Fibroblast of villous mesenchyme (primary cell): ENCODE data around the gene TMEM106A. TPM values are rescaled to one million over a fixed set of nuclear protein-coding genes. Genes with fewer than 3 reads are reported as not detected.
"Not testable (repeated sequence)": the region's sequence is repeated elsewhere in the genome, so short reads cannot be mapped to it uniquely, and the experiment has no call there.

ENCODE experiments used
- DNase-seq: peaks from one replicate; pipeline ENCODE4 v3.0.0-alpha.2; 2010; ENCODE audit warnings: low read depth
- H3K4me3 ChIP-seq: 2 replicates; pipeline ENCODE4 v1.5.1; 2011; ENCODE audit warnings: low read depth, mild to moderate bottlenecking, low read length
- CTCF ChIP-seq: IDR thresholded peaks from 2 replicates; pipeline ENCODE4 v1.5.1; 2012; ENCODE audit warnings: low read depth, mild to moderate bottlenecking, low read length; ENCODE audit not compliant: insufficient read depth
- small RNA-seq: library from RNA; depleted of rRNA; stranded (forward); fragments of <200 nt; gene quantifications from one replicate; pipeline ENCODE3, GENCODE V24; 2012
- total RNA-seq: library from RNA; depleted of rRNA; stranded (reverse); fragments of >200 nt; gene quantifications from 2 replicates; pipeline ENCODE4 v1.2.3, GENCODE V29; 2012

Gene TMEM106A
- total RNA-seq, 1 donor: 11.7 TPM

- TF ChIP-seq CTCF: no peak
- no peak for DNase-seq
- H3K4me3 ChIP-seq: no peak overlapping the region
These were observed 14.7 kb downstream of the TMEM106A start for GRCh38 chr17:43226393-43226792.

- DNase-seq, H3K4me3 ChIP-seq: not testable (repeated sequence)
These were observed 16.5 kb downstream of the TMEM106A start, which contains the start of gene CCDC200 for GRCh38 chr17:43228020-43228782. CCDC200 (minus strand) TSS chr17:43228623; CDS start chr17:43228554, 69 bp downstream.

DNA sequence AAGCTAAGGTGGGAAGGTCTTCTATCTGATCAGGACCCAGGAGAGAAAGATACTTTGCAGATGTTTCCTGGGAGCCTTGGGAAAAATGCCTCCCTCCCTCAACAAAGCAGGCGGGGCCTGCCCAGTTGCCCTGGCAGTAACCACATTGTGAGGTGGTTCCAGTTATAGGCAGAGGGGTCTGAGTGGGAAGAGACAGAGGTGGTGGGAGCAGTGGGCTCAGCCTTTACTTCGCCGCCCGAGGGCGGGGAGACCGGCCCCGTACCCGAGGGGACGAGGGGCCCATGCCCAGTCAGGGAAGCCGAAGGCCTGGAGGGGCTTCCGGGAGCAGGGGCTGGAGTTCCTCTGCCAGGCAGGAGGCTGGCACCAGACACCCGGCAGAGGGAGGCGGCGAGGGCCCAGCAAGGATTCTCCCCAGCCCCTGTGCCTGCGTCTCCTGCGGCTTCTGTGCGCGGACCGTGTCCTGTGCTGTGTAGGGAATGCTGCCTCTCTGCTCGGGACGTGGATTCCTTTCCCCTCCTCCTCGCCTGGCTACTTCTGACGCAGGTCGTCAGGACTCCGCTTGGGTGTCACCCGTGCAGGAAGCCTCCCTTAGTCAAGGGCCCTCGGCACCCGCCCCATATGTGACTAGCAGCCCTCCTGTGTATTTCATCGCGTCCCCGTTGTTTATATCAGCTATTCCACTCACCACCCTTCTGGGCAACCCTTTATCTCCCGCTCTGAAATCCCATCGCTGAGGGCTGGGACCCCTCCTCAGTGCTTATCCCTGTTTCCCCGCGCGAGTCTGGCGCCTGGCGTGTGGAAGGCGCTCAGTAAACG is 19.7 kb downstream of the TMEM106A start:
- DNase-seq: not testable (repeated sequence)
- peak overlapping the region; percentile 54 for H3K4me3 ChIP-seq

DNA sequence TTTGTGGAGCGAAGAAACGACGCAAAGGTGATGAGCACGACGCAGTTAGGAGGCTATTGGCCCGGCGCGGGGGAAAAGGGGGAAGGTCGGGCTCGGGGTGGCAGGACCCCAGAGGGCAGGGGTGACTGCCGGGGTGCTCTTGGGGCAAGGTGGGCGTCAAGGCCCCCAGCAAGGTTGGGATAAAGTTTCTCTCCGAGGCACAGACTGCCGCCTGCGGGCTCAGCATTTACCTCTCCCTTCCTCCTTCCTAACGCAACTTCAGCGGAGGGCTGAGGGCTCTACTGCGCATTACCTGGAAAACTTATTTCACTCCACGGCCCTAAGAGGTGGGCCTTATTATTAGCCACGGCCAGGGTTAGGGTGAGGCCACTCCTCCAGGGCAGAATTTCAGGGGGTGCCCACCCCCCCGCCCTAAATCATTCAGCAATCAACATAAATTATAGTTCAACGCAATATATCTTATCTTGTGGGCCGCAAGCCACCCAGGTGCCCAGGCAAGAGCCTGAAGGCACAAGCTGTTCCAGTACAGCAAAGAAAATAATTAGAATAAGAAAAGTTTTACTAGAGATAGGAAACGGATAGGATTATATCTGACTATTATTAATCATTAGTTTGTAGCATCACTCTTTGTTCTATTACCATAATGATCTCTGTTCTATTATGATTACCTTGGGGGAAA is 20.5 kb downstream of the TMEM106A start:
- H3K4me3 ChIP-seq: peak overlapping the region; percentile 54
- peak; percentile 6 for DNase-seq

- DNase-seq, H3K4me3 ChIP-seq: not testable (repeated sequence)
These were observed 21.6 kb downstream of the TMEM106A start for GRCh38 chr17:43233263-43233662.

DNA sequence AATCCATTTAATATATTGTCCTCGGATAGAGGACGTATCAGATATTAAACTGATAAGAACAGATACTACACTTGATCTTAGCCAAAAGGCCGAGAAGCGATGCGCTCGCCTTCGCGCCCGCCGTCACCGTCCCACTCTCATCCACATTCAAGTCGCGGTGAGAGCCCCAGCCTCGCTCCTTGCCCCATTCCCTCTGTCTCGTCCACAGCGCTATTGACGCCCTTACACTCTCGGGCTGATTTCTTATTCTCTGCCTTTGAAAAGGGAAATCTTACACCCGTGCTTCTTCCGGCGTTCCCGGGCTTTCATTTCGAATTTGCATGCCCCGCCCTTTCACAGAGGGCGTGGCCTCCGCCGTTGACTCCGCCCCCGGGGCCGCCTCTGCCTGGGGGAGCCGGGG is 22.2 kb downstream of the TMEM106A start, which contains the start of gene RNU2-1:
Gene RNU2-1 (minus strand): TSS at position 101 of the 400 bp plus-strand sequence.
- DNase-seq, H3K4me3 ChIP-seq: not testable (repeated sequence)

DNA sequence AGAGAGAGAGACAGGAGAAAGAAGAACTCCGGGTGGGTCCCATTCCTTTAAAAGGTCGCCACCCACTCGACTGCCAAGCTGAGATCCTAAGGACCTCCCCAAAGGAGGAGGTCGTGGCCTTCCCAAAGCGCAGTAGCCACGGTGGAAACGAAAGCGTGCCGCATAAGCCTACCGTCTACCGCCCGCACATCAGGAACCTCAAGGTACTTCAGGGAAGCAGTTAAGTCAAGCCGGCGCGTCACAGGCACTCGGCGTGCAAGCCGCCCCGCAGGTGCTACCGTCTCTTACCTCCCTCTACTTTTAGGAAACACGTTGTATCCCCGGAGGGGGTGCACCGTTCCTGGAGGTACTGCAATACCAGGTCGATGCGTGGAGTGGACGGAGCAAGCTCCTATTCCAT is 27.9 kb downstream of the TMEM106A start:
- DNase-seq, H3K4me3 ChIP-seq: not testable (repeated sequence)

DNA sequence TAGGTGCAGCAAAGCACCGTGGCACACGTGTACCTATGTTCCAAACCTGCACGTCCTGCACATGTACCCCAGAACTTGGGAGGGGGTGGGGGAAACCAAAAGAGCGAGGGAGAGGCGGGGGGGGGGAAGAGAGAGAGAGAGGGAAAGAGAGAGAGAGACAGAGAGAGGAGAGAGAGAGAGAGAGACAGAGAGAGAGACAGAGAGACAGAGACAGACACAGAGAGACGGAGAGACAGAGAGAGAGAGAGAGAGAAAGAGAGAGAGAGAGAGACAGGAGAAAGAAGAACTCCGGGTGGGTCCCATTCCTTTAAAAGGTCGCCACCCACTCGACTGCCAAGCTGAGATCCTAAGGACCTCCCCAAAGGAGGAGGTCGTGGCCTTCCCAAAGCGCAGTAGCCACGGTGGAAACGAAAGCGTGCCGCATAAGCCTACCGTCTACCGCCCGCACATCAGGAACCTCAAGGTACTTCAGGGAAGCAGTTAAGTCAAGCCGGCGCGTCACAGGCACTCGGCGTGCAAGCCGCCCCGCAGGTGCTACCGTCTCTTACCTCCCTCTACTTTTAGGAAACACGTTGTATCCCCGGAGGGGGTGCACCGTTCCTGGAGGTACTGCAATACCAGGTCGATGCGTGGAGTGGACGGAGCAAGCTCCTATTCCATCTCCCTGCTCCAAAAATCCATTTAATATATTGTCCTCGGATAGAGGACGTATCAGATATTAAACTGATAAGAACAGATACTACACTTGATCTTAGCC is 29.1 kb downstream of the TMEM106A start:
- not testable (repeated sequence) for H3K4me3 ChIP-seq, DNase-seq

GRCh38 chr17:43246456-43246855 is 34.8 kb downstream of the TMEM106A start:
- not testable (repeated sequence) for H3K4me3 ChIP-seq, DNase-seq

Small RNA genes lying within 50 kb of the gene (small RNA-seq; reads per million reads assigned to genes)
- gene AC060780.2 (not detected), gene AC060780.3 (not detected), gene RF00004 (not detected), gene RNU2-1 (not detected)

Other genes with a start within 250 kb of the TMEM106A start
- gene AARSD1, start 247.4 kb upstream of the TMEM106A start, total RNA-seq: 16.0 and 16.8 TPM in 2 replicates
- gene PTGES3L, start 231.8 kb upstream of the TMEM106A start, total RNA-seq: 1.3 TPM in 2 replicates
- gene RUNDC1, start 231.3 kb upstream of the TMEM106A start, total RNA-seq: 9.3 and 11.2 TPM in 2 replicates
- 1,005 and 1,254 TPM in 2 replicates for gene RPL27, start 213.5 kb upstream of the TMEM106A start, total RNA-seq
- gene IFI35, start 205.1 kb upstream of the TMEM106A start, total RNA-seq: 31.5 and 34.5 TPM in 2 replicates
- gene VAT1, start 189.5 kb upstream of the TMEM106A start, total RNA-seq: 207 and 320 TPM in 2 replicates
- 0.97 and 1.3 TPM in 2 replicates for gene RND2, start 186.6 kb upstream of the TMEM106A start, total RNA-seq
- gene BRCA1, start 86.5 kb upstream of the TMEM106A start, total RNA-seq: 11.9 and 16.8 TPM in 2 replicates
- 79.9 and 135 TPM in 2 replicates for gene NBR1, start 40.7 kb upstream of the TMEM106A start, total RNA-seq
- gene CCDC200, start 16.7 kb downstream of the TMEM106A start, total RNA-seq: not detected in 2 replicates
- gene RNU2-1, start 22.1 kb downstream of the TMEM106A start, total RNA-seq: not detected in 2 replicates
- 15.1 and 20.0 TPM in 2 replicates for gene ARL4D, start 187.1 kb downstream of the TMEM106A start, total RNA-seq